ENCODE results near the gene TMEM62. TPM values are rescaled to one million over a fixed set of nuclear protein-coding genes. Genes with fewer than 3 reads are reported as not detected.

TMEM62 gene
- total and polyA plus RNA-seq, 4 donors, result 4.5 to 14.0 (median 10.6) TPM

GRCh38 chr15:43095708-43096347, 37.6 kb upstream of the TMEM62 start:
- H3K36me3 ChIP-seq (ENCODE audit: control insufficient read depth in 4 of 4, insufficient read depth in 3 of 4, low read depth in 1 of 4, low read length in 3 of 4), result peaks cover 0 to 1% (median 0%) of the 10 kb centered on the region in 4 donors
- WGBS, result 94% methylated on average over 8 of the region's 8 CpGs

More at GRCh38 chr15:43095708-43096347, 37.6 kb upstream of the TMEM62 start:
- Histone ChIP-seq H3K27ac (ENCODE audit: low read depth in 1 of 2, low read length in 2 of 2) (no peak overlapping the region), H3K9ac (ENCODE audit: low read depth in 1 of 2, low read length in 2 of 2) (no peak overlapping the region), H3K27me3 (ENCODE audit: control insufficient read depth in 4 of 4, insufficient read depth in 4 of 4, low read length in 3 of 4) (no peaks in the 10 kb centered on the region), H3K9me3 (ENCODE audit: control insufficient read depth in 4 of 4, low read length in 3 of 4) (no peaks in the 10 kb centered on the region), H3K4me3 (ENCODE audit: low read depth in 1 of 3, low read length in 3 of 3) (no peak overlapping the region), H3K4me1 (ENCODE audit: control insufficient read depth in 4 of 4, insufficient read depth in 4 of 4, low read length in 3 of 4) (peaks cover 0 to 5% (median 0%) of the 10 kb centered on the region in 4 donors)
- TF ChIP-seq REST (IDR thresholded peaks at IDR 0.05), result no peak
- no peak for TF ChIP-seq SP1 (IDR thresholded peaks at IDR 0.05)
- TF ChIP-seq FOXA1 (IDR thresholded peaks at IDR 0.05), result no peak
- no peak for TF ChIP-seq YY1 (IDR thresholded peaks at IDR 0.05)
- no peak for TF ChIP-seq FOXA2 (IDR thresholded peaks at IDR 0.05)
- no peak for TF ChIP-seq NR2F2 (IDR thresholded peaks at IDR 0.05)
- TF ChIP-seq, protein P1, sequence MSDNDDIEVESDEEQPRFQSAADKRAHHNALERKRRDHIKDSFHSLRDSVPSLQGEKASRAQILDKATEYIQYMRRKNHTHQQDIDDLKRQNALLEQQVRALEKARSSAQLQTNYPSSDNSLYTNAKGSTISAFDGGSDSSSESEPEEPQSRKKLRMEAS (IDR thresholded peaks at IDR 0.05), result no peak
- no peak for TF ChIP-seq EGR1 (IDR thresholded peaks at IDR 0.05; ENCODE audit: low read depth in 2 of 2)
- no peak for TF ChIP-seq GABPA (IDR thresholded peaks at IDR 0.05 in 1 of 2, conservative IDR thresholded peaks at IDR 0.05 in 1 of 2)
- TF ChIP-seq HNF4A (conservative IDR thresholded peaks at IDR 0.05), result no peak
- no peak for TF ChIP-seq ZBTB33 (IDR thresholded peaks at IDR 0.05)
- TF ChIP-seq, protein P2, sequence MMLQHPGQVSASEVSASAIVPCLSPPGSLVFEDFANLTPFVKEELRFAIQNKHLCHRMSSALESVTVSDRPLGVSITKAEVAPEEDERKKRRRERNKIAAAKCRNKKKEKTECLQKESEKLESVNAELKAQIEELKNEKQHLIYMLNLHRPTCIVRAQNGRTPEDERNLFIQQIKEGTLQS (IDR thresholded peaks at IDR 0.05), result no peak
- no peak for TF ChIP-seq HNF4G (IDR thresholded peaks at IDR 0.05)
- TF ChIP-seq TAF1 (conservative IDR thresholded peaks at IDR 0.05), result no peak
- TF ChIP-seq JUND (IDR thresholded peaks at IDR 0.05), result no peak
- no peak for TF ChIP-seq CTCF (IDR thresholded peaks at IDR 0.05; ENCODE audit: low read depth, low read length, missing input control)
- no peak for TF ChIP-seq RXRA (IDR thresholded peaks at IDR 0.05)
- no peak for TF ChIP-seq RAD21 (IDR thresholded peaks at IDR 0.05)
- DNase-seq (ENCODE audit: low spot score), result no peak

Measured in liver (tissue), 9 donors.